ENCODE results near the gene CRYZL1.

DNA sequence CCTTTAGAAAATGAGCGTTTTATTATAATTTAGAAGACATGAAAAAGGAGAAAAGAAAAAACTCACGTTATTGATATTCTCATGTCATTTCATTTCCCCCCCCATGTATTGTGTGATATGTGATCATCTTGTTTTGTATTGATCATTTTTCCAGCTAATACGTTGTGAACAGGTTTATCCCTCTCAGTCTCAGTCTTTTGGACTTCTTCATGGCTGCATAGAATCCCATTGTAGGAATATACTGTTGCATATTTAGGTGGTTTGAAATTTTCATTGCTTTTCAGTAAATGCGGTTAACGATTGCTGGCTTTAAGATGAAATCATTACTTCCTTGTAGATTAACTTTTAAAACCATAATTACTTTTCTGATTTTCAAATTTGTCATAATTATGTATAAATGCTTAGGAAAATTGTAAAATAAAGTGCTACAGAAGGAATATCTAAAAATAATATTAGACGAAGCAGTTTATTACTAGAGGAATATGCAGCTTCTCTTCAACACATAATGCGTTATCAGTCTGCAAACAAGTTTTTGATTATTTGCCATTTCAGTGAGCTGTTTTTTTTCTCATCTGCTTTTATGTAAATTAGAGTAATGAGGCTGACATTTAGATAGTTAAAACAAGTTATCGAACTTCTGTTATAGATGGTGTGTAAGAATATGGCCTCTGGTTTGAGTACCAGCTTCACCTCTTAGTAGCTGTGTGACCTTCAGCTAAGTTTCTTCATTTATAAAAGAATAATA lies 96.9 kb downstream of the CRYZL1 start:
- TF ChIP-seq, protein P1, sequence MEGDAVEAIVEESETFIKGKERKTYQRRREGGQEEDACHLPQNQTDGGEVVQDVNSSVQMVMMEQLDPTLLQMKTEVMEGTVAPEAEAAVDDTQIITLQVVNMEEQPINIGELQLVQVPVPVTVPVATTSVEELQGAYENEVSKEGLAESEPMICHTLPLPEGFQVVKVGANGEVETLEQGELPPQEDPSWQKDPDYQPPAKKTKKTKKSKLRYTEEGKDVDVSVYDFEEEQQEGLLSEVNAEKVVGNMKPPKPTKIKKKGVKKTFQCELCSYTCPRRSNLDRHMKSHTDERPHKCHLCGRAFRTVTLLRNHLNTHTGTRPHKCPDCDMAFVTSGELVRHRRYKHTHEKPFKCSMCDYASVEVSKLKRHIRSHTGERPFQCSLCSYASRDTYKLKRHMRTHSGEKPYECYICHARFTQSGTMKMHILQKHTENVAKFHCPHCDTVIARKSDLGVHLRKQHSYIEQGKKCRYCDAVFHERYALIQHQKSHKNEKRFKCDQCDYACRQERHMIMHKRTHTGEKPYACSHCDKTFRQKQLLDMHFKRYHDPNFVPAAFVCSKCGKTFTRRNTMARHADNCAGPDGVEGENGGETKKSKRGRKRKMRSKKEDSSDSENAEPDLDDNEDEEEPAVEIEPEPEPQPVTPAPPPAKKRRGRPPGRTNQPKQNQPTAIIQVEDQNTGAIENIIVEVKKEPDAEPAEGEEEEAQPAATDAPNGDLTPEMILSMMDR (IDR thresholded peaks at IDR 0.05; ENCODE audit: insufficient read depth, low read depth, low read length): no peak
- TF ChIP-seq EZH2 (IDR thresholded peaks at IDR 0.05; ENCODE audit: insufficient read depth, low read length): no peak
